ENCODE data around the gene LAMTOR1.

Gene LAMTOR1

GRCh38 chr11:72070491-72070890, 32.6 kb downstream of the LAMTOR1 start:
- 0 out of 2 replicates have a peak, but pooled peaks have one; percentile 7 for TF ChIP-seq TEAD4 (IDR thresholded peaks at IDR 0.05)
- peak; percentile 46 for TF ChIP-seq NFIC (IDR thresholded peaks at IDR 0.05)
- peak; percentile 37; the same call in 1 of the 2 replicates for TF ChIP-seq MAX (IDR thresholded peaks at IDR 0.05)
- TF ChIP-seq CEBPB (IDR thresholded peaks at IDR 0.05), result no peak

- no peak for TF ChIP-seq CREB1 (IDR thresholded peaks at IDR 0.05; ENCODE audit: low read depth)
- TF ChIP-seq, protein P1, sequence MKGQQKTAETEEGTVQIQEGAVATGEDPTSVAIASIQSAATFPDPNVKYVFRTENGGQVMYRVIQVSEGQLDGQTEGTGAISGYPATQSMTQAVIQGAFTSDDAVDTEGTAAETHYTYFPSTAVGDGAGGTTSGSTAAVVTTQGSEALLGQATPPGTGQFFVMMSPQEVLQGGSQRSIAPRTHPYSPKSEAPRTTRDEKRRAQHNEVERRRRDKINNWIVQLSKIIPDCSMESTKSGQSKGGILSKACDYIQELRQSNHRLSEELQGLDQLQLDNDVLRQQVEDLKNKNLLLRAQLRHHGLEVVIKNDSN (IDR thresholded peaks at IDR 0.05), result no peak
- TF ChIP-seq YY1 (IDR thresholded peaks at IDR 0.05; ENCODE audit: low read depth), result peak; percentile 65; the same call in 1 of the 2 replicates
- peak; percentile 78 for TF ChIP-seq NFIC (IDR thresholded peaks at IDR 0.05)
- 0 out of 2 replicates have a peak, but pooled peaks have one; percentile 17 for TF ChIP-seq TCF12 (IDR thresholded peaks at IDR 0.05; ENCODE audit: low read depth)
- peak; percentile 28; the same call in 1 of the 2 replicates for TF ChIP-seq EP300 (IDR thresholded peaks at IDR 0.05; ENCODE audit: borderline replicate concordance)
- no peak for TF ChIP-seq TEAD4 (IDR thresholded peaks at IDR 0.05)
- TF ChIP-seq RAD21 (IDR thresholded peaks at IDR 0.05; ENCODE audit: low read depth), result no peak
- peak; percentile 45; the same call in 1 of the 2 replicates for TF ChIP-seq MAX (IDR thresholded peaks at IDR 0.05)
- no peak for TF ChIP-seq CEBPB (IDR thresholded peaks at IDR 0.05)
Measured at GRCh38 chr11:72069787-72070251, 33.3 kb downstream of the LAMTOR1 start.

GRCh38 chr11:72069200-72069599, 33.9 kb downstream of the LAMTOR1 start:
- TF ChIP-seq EGR1 (IDR thresholded peaks at IDR 0.05), result no peak
- TF ChIP-seq YY1 (IDR thresholded peaks at IDR 0.05; ENCODE audit: low read depth), result no peak
- TF ChIP-seq FOXM1 (IDR thresholded peaks at IDR 0.05; ENCODE audit: borderline replicate concordance, low read depth), result no peak
- TF ChIP-seq MAX (IDR thresholded peaks at IDR 0.05), result no peak
- no peak for TF ChIP-seq TEAD4 (IDR thresholded peaks at IDR 0.05)
- TF ChIP-seq TAF1 (IDR thresholded peaks at IDR 0.05; ENCODE audit: low read depth), result no peak

GRCh38 chr11:72067676-72068075, 35.4 kb downstream of the LAMTOR1 start:
- TF ChIP-seq TCF12 (IDR thresholded peaks at IDR 0.05; ENCODE audit: low read depth) (no peak), FOXM1 (IDR thresholded peaks at IDR 0.05; ENCODE audit: borderline replicate concordance, low read depth) (no peak), CEBPB (IDR thresholded peaks at IDR 0.05) (no peak), NFIC (IDR thresholded peaks at IDR 0.05) (no peak), YY1 (IDR thresholded peaks at IDR 0.05; ENCODE audit: low read depth) (no peak), MAX (IDR thresholded peaks at IDR 0.05) (no peak), CREB1 (IDR thresholded peaks at IDR 0.05; ENCODE audit: low read depth) (no peak), REST (IDR thresholded peaks at IDR 0.05; ENCODE audit: low read depth) (no peak), TAF1 (IDR thresholded peaks at IDR 0.05; ENCODE audit: low read depth) (no peak), RAD21 (IDR thresholded peaks at IDR 0.05; ENCODE audit: low read depth) (no peak), EP300 (IDR thresholded peaks at IDR 0.05; ENCODE audit: borderline replicate concordance) (no peak), TEAD4 (IDR thresholded peaks at IDR 0.05) (no peak), ZBTB7A (IDR thresholded peaks at IDR 0.05; ENCODE audit: low read depth) (no peak)
- TF ChIP-seq, protein P1 (IDR thresholded peaks at IDR 0.05), result no peak

DNA sequence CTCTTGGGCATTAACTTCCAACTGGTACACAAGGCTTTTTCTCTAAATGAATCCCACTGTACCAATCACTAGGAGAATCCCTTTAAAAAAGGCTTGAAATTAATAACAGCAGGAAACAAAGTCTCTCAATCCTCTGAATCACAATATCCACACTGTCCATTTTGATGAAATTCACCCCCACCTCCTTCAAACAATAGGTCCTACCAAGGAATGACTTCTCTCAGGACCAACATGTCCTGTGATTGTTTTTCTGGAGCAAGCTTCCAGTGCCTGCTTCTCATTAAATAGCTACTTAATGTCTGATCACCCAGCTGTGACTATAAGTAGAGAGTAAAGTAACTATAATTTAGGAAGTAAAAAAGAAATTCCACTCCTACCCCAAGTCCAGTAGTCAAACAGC, 35.8 kb downstream of the LAMTOR1 start:
- no peak for TF ChIP-seq EGR1 (IDR thresholded peaks at IDR 0.05)
- no peak for TF ChIP-seq EP300 (IDR thresholded peaks at IDR 0.05; ENCODE audit: borderline replicate concordance)
- no peak for TF ChIP-seq FOXM1 (IDR thresholded peaks at IDR 0.05; ENCODE audit: borderline replicate concordance, low read depth)

DNA sequence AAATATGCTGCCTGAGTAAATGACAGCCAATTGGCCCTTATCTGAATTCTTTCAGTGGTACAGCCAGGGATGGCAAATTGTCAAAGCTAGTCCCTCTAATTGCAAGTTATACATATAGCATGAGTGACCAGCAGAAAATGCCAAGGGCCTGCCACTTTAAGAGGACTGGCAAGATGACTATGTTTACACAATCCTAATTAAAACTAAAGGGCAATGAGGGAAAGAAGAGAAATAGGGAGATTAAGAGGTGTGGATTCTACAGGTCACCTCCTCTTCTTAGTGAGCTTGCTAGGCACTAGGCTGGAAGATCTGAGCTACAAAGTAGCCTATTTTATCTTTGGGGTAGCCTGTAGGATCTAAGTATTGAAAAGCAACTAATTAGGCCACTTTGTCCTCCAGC, 36.2 kb downstream of the LAMTOR1 start:
- TF ChIP-seq TEAD4 (IDR thresholded peaks at IDR 0.05) (no peak), FOXM1 (IDR thresholded peaks at IDR 0.05; ENCODE audit: borderline replicate concordance, low read depth) (no peak), TCF12 (IDR thresholded peaks at IDR 0.05; ENCODE audit: low read depth) (no peak), MAX (IDR thresholded peaks at IDR 0.05) (no peak), REST (IDR thresholded peaks at IDR 0.05; ENCODE audit: low read depth) (no peak), NFIC (IDR thresholded peaks at IDR 0.05) (no peak), ZBTB7A (IDR thresholded peaks at IDR 0.05; ENCODE audit: low read depth) (no peak), YY1 (IDR thresholded peaks at IDR 0.05; ENCODE audit: low read depth) (no peak), EP300 (IDR thresholded peaks at IDR 0.05; ENCODE audit: borderline replicate concordance) (no peak), EGR1 (IDR thresholded peaks at IDR 0.05) (no peak), CEBPB (IDR thresholded peaks at IDR 0.05) (no peak), TAF1 (IDR thresholded peaks at IDR 0.05; ENCODE audit: low read depth) (no peak), RAD21 (IDR thresholded peaks at IDR 0.05; ENCODE audit: low read depth) (no peak), CREB1 (IDR thresholded peaks at IDR 0.05; ENCODE audit: low read depth) (no peak)
- TF ChIP-seq, protein P1 (IDR thresholded peaks at IDR 0.05), result no peak
